ENCODE measurements around the gene SPRN. TPM values are rescaled to one million over a fixed set of nuclear protein-coding genes. Genes with fewer than 3 reads are reported as not detected.

SPRN gene
- total and polyA plus RNA-seq, 4 donors = 0.28 TPM; not detected in 3

- H3K27me3 ChIP-seq (ENCODE audit: control insufficient read depth in 1 of 2, insufficient read depth in 2 of 2, low read length in 1 of 2) = no peaks in the 10 kb centered on the region
- ATAC-seq (ENCODE audit: low FRiP score) = no peak
- intact Hi-C loops (cut with DNase I) = no loop called here
- DNase-seq = peak in 1 of 2 donors; percentile 68
- no peaks in the 10 kb centered on the region for H3K9me3 ChIP-seq (ENCODE audit: control insufficient read depth, low read length)
- no peak overlapping the region for H3K27ac ChIP-seq (ENCODE audit: low read depth in 1 of 2, low read length in 2 of 2)
- no peaks in the 10 kb centered on the region for H3K36me3 ChIP-seq (ENCODE audit: control insufficient read depth in 1 of 2, insufficient read depth in 2 of 2, low read length in 1 of 2)
- no peak overlapping the region for H3K4me3 ChIP-seq (ENCODE audit: low read length in 2 of 2)
- WGBS, 2 donors = 26 to 29% methylated on average over 53 to 55 of the region's 55 CpGs
- H3K4me1 ChIP-seq (ENCODE audit: control insufficient read depth in 1 of 2, insufficient read depth in 2 of 2, low read length in 2 of 2) = no peaks in the 10 kb centered on the region
These were observed 40.9 kb upstream of the SPRN start for GRCh38 chr10:133465191-133465949.

- DNase-seq (no peak), ATAC-seq (ENCODE audit: low FRiP score) (no peak)
- 90 to 97% methylated on average over 12 of the region's 12 CpGs for WGBS, 2 donors
- Histone ChIP-seq H3K36me3 (ENCODE audit: control insufficient read depth in 1 of 2, insufficient read depth in 2 of 2, low read length in 1 of 2) (no peaks in the 10 kb centered on the region), H3K27ac (ENCODE audit: low read depth in 1 of 2, low read length in 2 of 2) (no peak overlapping the region), H3K9me3 (ENCODE audit: control insufficient read depth, low read length) (no peaks in the 10 kb centered on the region), H3K4me3 (ENCODE audit: low read length in 2 of 2) (no peak overlapping the region), H3K27me3 (ENCODE audit: control insufficient read depth in 1 of 2, insufficient read depth in 2 of 2, low read length in 1 of 2) (no peaks in the 10 kb centered on the region), H3K4me1 (ENCODE audit: control insufficient read depth in 1 of 2, insufficient read depth in 2 of 2, low read length in 2 of 2) (no peaks in the 10 kb centered on the region)
- intact Hi-C loops (cut with DNase I) = no loop called here
These were observed 40.2 kb upstream of the SPRN start for GRCh38 chr10:133464582-133465031.

DNA sequence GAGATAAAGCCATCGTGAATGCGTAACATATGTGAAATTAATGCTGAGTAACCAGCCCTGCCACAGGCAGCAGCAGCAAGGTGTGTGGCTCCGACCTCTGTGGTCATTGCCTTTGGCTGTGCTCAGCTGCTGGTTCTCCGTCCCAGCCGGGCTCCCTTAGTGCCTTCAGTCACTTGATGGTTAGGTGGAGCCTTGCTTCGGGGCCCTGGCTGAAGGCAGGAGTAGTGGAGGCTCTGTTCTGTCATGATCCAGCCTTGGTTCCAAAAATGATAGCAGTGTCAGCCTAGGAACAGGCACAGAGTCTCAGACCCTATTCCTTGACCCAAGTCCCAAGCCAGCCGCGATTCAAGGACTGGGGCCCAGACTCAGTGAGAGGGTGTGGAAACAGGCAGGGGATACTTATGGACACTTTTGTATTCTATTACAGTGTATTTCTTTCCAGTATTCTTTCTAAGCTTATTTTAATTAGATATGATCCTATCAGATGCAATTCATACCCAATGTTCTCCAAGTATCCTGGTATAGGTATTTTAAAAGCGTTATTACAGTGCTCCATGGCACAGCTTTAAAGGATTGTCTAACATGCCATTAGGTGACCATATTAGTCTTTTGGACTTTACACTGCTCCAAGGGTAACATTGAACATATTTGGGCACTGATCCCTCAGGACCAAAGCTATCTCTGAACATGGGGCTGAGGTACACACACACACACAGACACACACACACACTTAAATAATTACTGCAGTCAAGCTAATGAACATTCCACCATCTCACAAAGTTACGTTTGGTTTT, 38.3 kb upstream of the SPRN start:
- Histone ChIP-seq H3K4me3 (ENCODE audit: low read length in 2 of 2) (no peak overlapping the region), H3K36me3 (ENCODE audit: control insufficient read depth in 1 of 2, insufficient read depth in 2 of 2, low read length in 1 of 2) (no peaks in the 10 kb centered on the region), H3K27me3 (ENCODE audit: control insufficient read depth in 1 of 2, insufficient read depth in 2 of 2, low read length in 1 of 2) (no peaks in the 10 kb centered on the region), H3K4me1 (ENCODE audit: control insufficient read depth in 1 of 2, insufficient read depth in 2 of 2, low read length in 2 of 2) (no peaks in the 10 kb centered on the region), H3K27ac (ENCODE audit: low read depth in 1 of 2, low read length in 2 of 2) (no peak overlapping the region), H3K9me3 (ENCODE audit: control insufficient read depth, low read length) (no peaks in the 10 kb centered on the region)
- intact Hi-C loops (cut with DNase I) = no loop called here
- no peak for ATAC-seq (ENCODE audit: low FRiP score)
- 90 to 95% methylated on average over 10 of the region's 10 CpGs for WGBS, 2 donors
- DNase-seq = no peak

DNA sequence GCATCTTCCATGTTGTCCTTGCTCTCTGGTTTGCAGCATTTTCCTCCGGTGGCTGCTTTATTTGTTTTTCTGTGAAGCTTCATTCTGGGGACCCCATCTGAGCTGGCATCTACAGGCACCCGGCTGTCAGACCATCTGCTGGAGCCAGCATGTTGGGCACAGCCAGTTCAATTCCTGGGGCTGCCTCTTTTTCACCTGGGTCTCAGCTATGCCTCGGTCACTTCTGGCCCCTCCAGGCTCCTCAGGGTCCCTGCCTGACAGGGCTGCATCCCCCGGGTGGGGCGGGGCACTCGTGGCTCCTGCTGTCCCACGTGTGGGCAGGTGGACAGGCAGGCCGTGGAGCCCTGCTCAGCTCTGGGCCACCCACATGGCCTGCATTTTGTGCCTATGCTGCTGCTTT, 37.4 kb upstream of the SPRN start:
- no peaks in the 10 kb centered on the region for H3K36me3 ChIP-seq (ENCODE audit: control insufficient read depth in 1 of 2, insufficient read depth in 2 of 2, low read length in 1 of 2)
- intact Hi-C loops (cut with DNase I) = no loop called here
- no peaks in the 10 kb centered on the region for H3K9me3 ChIP-seq (ENCODE audit: control insufficient read depth, low read length)
- ATAC-seq (ENCODE audit: low FRiP score) = no peak
- H3K27me3 ChIP-seq (ENCODE audit: control insufficient read depth in 1 of 2, insufficient read depth in 2 of 2, low read length in 1 of 2) = no peaks in the 10 kb centered on the region
- no peak overlapping the region for H3K4me3 ChIP-seq (ENCODE audit: low read length in 2 of 2)
- H3K27ac ChIP-seq (ENCODE audit: low read depth in 1 of 2, low read length in 2 of 2) = no peak overlapping the region
- WGBS, 2 donors = 81 to 82% methylated on average over 8 of the region's 8 CpGs
- DNase-seq = no peak
- H3K4me1 ChIP-seq (ENCODE audit: control insufficient read depth in 1 of 2, insufficient read depth in 2 of 2, low read length in 2 of 2) = no peaks in the 10 kb centered on the region

DNA sequence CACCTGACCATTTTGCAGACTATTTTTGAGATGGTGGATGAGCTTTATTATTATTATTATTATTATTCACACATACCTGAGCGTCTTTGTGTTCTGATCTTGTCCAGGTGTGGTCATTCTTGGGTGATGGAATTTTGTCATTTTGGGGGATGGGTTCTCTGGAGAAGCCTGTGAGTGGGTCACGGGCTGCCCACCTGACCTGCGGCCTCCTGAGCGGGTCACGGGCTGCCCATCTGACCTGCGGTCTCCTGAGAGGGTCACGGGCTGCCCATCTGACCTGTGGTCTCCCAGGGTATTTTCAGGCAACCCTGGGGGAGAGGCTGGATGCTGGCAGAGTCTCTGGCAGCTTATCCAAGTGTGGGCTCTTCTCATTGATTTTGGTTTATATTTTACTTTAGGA, 36.6 kb upstream of the SPRN start:
- Histone ChIP-seq H3K27me3 (ENCODE audit: control insufficient read depth in 1 of 2, insufficient read depth in 2 of 2, low read length in 1 of 2) (no peaks in the 10 kb centered on the region), H3K4me1 (ENCODE audit: control insufficient read depth in 1 of 2, insufficient read depth in 2 of 2, low read length in 2 of 2) (no peaks in the 10 kb centered on the region), H3K4me3 (ENCODE audit: low read length in 2 of 2) (no peak overlapping the region), H3K27ac (ENCODE audit: low read depth in 1 of 2, low read length in 2 of 2) (no peak overlapping the region), H3K36me3 (ENCODE audit: control insufficient read depth in 1 of 2, insufficient read depth in 2 of 2, low read length in 1 of 2) (no peaks in the 10 kb centered on the region), H3K9me3 (ENCODE audit: control insufficient read depth, low read length) (no peaks in the 10 kb centered on the region)
- DNase-seq = no peak
- 94% methylated on average over 7 of the region's 7 CpGs for WGBS, 2 donors
- intact Hi-C loops (cut with DNase I) = no loop called here
- no peak for ATAC-seq (ENCODE audit: low FRiP score)

- H3K9me3 ChIP-seq (ENCODE audit: control insufficient read depth, low read length) = no peaks in the 10 kb centered on the region
- H3K27ac ChIP-seq (ENCODE audit: low read depth in 1 of 2, low read length in 2 of 2) = no peak overlapping the region
- H3K4me3 ChIP-seq (ENCODE audit: low read length in 2 of 2) = no peak overlapping the region
- H3K27me3 ChIP-seq (ENCODE audit: control insufficient read depth in 1 of 2, insufficient read depth in 2 of 2, low read length in 1 of 2) = no peaks in the 10 kb centered on the region
- no peaks in the 10 kb centered on the region for H3K36me3 ChIP-seq (ENCODE audit: control insufficient read depth in 1 of 2, insufficient read depth in 2 of 2, low read length in 1 of 2)
- intact Hi-C loops (cut with DNase I) = no loop called here
- 94 to 95% methylated on average over 14 of the region's 14 CpGs for WGBS, 2 donors
- no peaks in the 10 kb centered on the region for H3K4me1 ChIP-seq (ENCODE audit: control insufficient read depth in 1 of 2, insufficient read depth in 2 of 2, low read length in 2 of 2)
- DNase-seq (no peak), ATAC-seq (ENCODE audit: low FRiP score) (no peak)
These were observed 35.9 kb upstream of the SPRN start for GRCh38 chr10:133460208-133460769.

DNA sequence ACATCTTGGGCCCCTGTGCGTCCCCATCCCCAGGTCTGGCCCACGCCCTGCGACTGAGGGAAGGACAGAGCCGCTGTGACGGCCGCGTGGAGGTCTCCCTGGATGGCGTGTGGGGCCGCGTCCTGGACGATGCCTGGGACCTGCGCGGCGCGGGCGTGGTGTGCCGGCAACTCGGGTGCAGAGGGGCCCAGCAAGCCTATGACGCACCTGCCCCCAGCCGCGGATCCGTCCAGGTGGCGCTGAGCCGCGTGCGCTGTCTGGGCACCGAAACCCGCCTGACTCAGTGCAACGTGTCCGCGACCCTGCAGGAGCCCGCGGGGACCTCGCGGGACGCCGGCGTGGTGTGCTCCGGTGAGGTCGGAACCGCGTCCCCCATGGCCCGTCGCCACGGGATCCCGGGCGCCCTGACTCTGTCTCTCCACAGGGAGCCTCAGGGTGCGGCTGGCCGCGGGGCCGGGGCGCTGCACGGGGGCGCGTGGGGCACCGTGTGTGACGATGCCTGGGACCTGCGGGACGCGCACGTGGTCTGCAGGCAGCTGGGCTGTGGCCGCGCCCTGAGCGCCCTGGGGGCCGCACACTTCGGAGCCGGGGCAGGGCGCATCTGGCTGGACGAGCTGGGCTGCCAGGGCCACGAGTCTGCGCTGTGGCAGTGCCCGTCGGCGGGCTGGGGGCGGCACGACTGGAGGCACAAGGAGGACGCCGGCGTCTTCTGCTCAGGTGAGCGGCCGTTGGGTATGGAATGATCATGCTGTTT, 35.2 kb upstream of the SPRN start:
- H3K27ac ChIP-seq (ENCODE audit: low read depth in 1 of 2, low read length in 2 of 2) = no peak overlapping the region
- DNase-seq (peak in 1 of 2 donors; percentile 40), ATAC-seq (ENCODE audit: low FRiP score) (no peak)
- intact Hi-C loops (cut with DNase I) = no loop called here
- H3K9me3 ChIP-seq (ENCODE audit: control insufficient read depth, low read length) = no peaks in the 10 kb centered on the region
- 48 to 59% methylated on average over 78 to 81 of the region's 81 CpGs for WGBS, 2 donors
- no peaks in the 10 kb centered on the region for H3K36me3 ChIP-seq (ENCODE audit: control insufficient read depth in 1 of 2, insufficient read depth in 2 of 2, low read length in 1 of 2)
- H3K4me1 ChIP-seq (ENCODE audit: control insufficient read depth in 1 of 2, insufficient read depth in 2 of 2, low read length in 2 of 2) = no peaks in the 10 kb centered on the region
- no peaks in the 10 kb centered on the region for H3K27me3 ChIP-seq (ENCODE audit: control insufficient read depth in 1 of 2, insufficient read depth in 2 of 2, low read length in 1 of 2)
- no peak overlapping the region for H3K4me3 ChIP-seq (ENCODE audit: low read length in 2 of 2)

- Histone ChIP-seq H3K9me3 (ENCODE audit: control insufficient read depth, low read length) (no peaks in the 10 kb centered on the region), H3K27me3 (ENCODE audit: control insufficient read depth in 1 of 2, insufficient read depth in 2 of 2, low read length in 1 of 2) (no peaks in the 10 kb centered on the region), H3K4me1 (ENCODE audit: control insufficient read depth in 1 of 2, insufficient read depth in 2 of 2, low read length in 2 of 2) (no peaks in the 10 kb centered on the region), H3K36me3 (ENCODE audit: control insufficient read depth in 1 of 2, insufficient read depth in 2 of 2, low read length in 1 of 2) (no peaks in the 10 kb centered on the region), H3K4me3 (ENCODE audit: low read length in 2 of 2) (no peak overlapping the region), H3K27ac (ENCODE audit: low read depth in 1 of 2, low read length in 2 of 2) (no peak overlapping the region)
- DNase-seq (peak in 1 of 2 donors; percentile 49), ATAC-seq (ENCODE audit: low FRiP score) (no peak)
- intact Hi-C loops (cut with DNase I) = no loop called here
- WGBS, 2 donors = 80 to 88% methylated on average over 20 to 21 of the region's 21 CpGs
These were observed 34.5 kb upstream of the SPRN start for GRCh38 chr10:133458710-133459453.
